Endodermal cell (in vitro differentiated cells): ENCODE results near the gene SLC25A12. TPM values are rescaled to one million over a fixed set of nuclear protein-coding genes. Genes with fewer than 3 reads are reported as not detected.

Experiments
- DNase-seq: peaks from one replicate; pipeline ENCODE4 v3.0.0-alpha.2; 2017
- H3K27ac ChIP-seq: 2 replicates; pipeline ENCODE4 v1.5.1; 2013; ENCODE audit warnings: mild to moderate bottlenecking, low read depth, low read length, moderate library complexity
- H3K27me3 ChIP-seq: 2 replicates; pipeline ENCODE4 v1.6.1; 2013; ENCODE audit warnings: mild to moderate bottlenecking, low read length, moderate library complexity; ENCODE audit not compliant: insufficient read depth, control insufficient read depth, poor library complexity, severe bottlenecking
- H3K36me3 ChIP-seq: 2 replicates; pipeline ENCODE4 v1.7.0; 2013; ENCODE audit warnings: mild to moderate bottlenecking, low read length, moderate library complexity; ENCODE audit not compliant: control insufficient read depth, insufficient read depth
- H3K4me1 ChIP-seq: one replicate; pipeline ENCODE4 v1.7.0; 2013; ENCODE audit warnings: low read length; ENCODE audit not compliant: control insufficient read depth, insufficient read depth
- H3K4me3 ChIP-seq: 2 replicates; pipeline ENCODE4 v1.5.1; 2013; ENCODE audit warnings: mild to moderate bottlenecking, low read length, moderate library complexity
- H3K9ac ChIP-seq: 2 replicates; pipeline ENCODE4 v1.6.1; 2013; ENCODE audit warnings: mild to moderate bottlenecking, low read length, moderate library complexity; ENCODE audit not compliant: poor library complexity, severe bottlenecking; ENCODE audit errors: extremely low read depth
- H3K9me3 ChIP-seq: 2 replicates; pipeline ENCODE4 v1.6.1; 2013; ENCODE audit warnings: mild to moderate bottlenecking, low read length, moderate library complexity; ENCODE audit not compliant: control insufficient read depth
- H3K27ac Mint-ChIP-seq: 2 replicates; pipeline ENCODE4 v1.8.0; 2020; ENCODE audit warnings: mixed read lengths
- H3K27me3 Mint-ChIP-seq: 2 replicates; pipeline ENCODE4 v1.8.0; 2021; ENCODE audit warnings: mild to moderate bottlenecking, mixed read lengths; ENCODE audit not compliant: insufficient read depth
- H3K36me3 Mint-ChIP-seq: 2 replicates; pipeline ENCODE4 v1.8.0; 2020; ENCODE audit warnings: low read depth, mixed read lengths
- H3K4me1 Mint-ChIP-seq: 2 replicates; pipeline ENCODE4 v1.8.0; 2020; ENCODE audit warnings: mixed read lengths
- H3K4me3 Mint-ChIP-seq: 2 replicates; pipeline ENCODE4 v1.8.0; 2020; ENCODE audit warnings: mild to moderate bottlenecking, moderate library complexity, mixed read lengths
- H3K9me3 Mint-ChIP-seq: 2 replicates; pipeline ENCODE4 v1.8.0; 2020; ENCODE audit warnings: mild to moderate bottlenecking, mixed read lengths
- WGBS, 2 experiments: methylation state at CpG; one replicate each; pipeline versions ENCODE4 v1.1.5 to v1.1.7; 2013; ENCODE audit warnings: missing lambda C conversion rate in 2 of 2, mixed read lengths in 1 of 2; ENCODE audit not compliant: insufficient coverage in 1 of 2, insufficient read length in 1 of 2; 5-methylcytosine and 5-hydroxymethylcytosine counted together
- total RNA-seq, 2 donors: library from RNA; stranded (reverse); fragmentation: NEBNext Ultra II Directional in 1 of 2; extraction: Animal tissue kit (Norgen Biotek cat#: 25700) in 1 of 2; gene quantifications; 2 replicates in 1 of 2; 3 replicates in 1 of 2; pipeline ENCODE4 v1.2.1, GENCODE V29; 2021
- TF ChIP-seq, protein P1 (sequence below): fragments of 200-600 bp; sonication (generic); conservative IDR thresholded peaks from 2 replicates; pipeline ENCODE4 v1.5.0; 2021; ENCODE audit warnings: antibody characterized with exemption, mild to moderate bottlenecking

The SLC25A12 gene
- total RNA-seq, 2 donors from 2014 or later, result 0.55 to 3.1 TPM

GRCh38 chr2:171919453-171919852 lies 25.4 kb upstream of the SLC25A12 start:
- Histone ChIP-seq H3K27me3 (no peaks in the 10 kb centered on the region), H3K4me1 (no peaks in the 10 kb centered on the region), H3K9me3 (no peaks in the 10 kb centered on the region), H3K4me3 (no peak overlapping the region), H3K9ac (no peak overlapping the region), H3K36me3 (no peaks in the 10 kb centered on the region), H3K27ac (no peak overlapping the region)
- TF ChIP-seq, protein P1, sequence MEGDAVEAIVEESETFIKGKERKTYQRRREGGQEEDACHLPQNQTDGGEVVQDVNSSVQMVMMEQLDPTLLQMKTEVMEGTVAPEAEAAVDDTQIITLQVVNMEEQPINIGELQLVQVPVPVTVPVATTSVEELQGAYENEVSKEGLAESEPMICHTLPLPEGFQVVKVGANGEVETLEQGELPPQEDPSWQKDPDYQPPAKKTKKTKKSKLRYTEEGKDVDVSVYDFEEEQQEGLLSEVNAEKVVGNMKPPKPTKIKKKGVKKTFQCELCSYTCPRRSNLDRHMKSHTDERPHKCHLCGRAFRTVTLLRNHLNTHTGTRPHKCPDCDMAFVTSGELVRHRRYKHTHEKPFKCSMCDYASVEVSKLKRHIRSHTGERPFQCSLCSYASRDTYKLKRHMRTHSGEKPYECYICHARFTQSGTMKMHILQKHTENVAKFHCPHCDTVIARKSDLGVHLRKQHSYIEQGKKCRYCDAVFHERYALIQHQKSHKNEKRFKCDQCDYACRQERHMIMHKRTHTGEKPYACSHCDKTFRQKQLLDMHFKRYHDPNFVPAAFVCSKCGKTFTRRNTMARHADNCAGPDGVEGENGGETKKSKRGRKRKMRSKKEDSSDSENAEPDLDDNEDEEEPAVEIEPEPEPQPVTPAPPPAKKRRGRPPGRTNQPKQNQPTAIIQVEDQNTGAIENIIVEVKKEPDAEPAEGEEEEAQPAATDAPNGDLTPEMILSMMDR, result no peak
- no peaks in the 10 kb centered on the region for H3K27me3 Mint-ChIP-seq
- H3K4me1 Mint-ChIP-seq, result peaks cover 6% of the 10 kb centered on the region
- no peak overlapping the region for H3K27ac Mint-ChIP-seq
- H3K36me3 Mint-ChIP-seq, result no peaks in the 10 kb centered on the region
- no peak overlapping the region for H3K4me3 Mint-ChIP-seq
- H3K9me3 Mint-ChIP-seq, result no peaks in the 10 kb centered on the region
- DNase-seq, result no peak
- WGBS, 2 experiments, result 82 to 89% methylated on average over 2 of the region's 2 CpGs

- TF ChIP-seq, protein P1, result peak; percentile 28
- H3K4me1 ChIP-seq, result no peaks in the 10 kb centered on the region
- no peak overlapping the region for H3K4me3 ChIP-seq
- Mint-ChIP-seq H3K4me3 (no peak overlapping the region), H3K36me3 (no peaks in the 10 kb centered on the region), H3K27me3 (peaks cover 3% of the 10 kb centered on the region), H3K9me3 (peaks cover 5% of the 10 kb centered on the region), H3K27ac (no peak overlapping the region), H3K4me1 (no peaks in the 10 kb centered on the region)
- no peaks in the 10 kb centered on the region for H3K9me3 ChIP-seq
- no peak for DNase-seq
- 92 to 100% methylated on average over 1 to 3 of the region's 3 CpGs for WGBS, 2 experiments
- no peak overlapping the region for H3K9ac ChIP-seq
- no peak overlapping the region for H3K27ac ChIP-seq
- no peaks in the 10 kb centered on the region for H3K36me3 ChIP-seq
- no peaks in the 10 kb centered on the region for H3K27me3 ChIP-seq
These were observed 19.5 kb upstream of the SLC25A12 start for GRCh38 chr2:171913517-171913916.

DNA sequence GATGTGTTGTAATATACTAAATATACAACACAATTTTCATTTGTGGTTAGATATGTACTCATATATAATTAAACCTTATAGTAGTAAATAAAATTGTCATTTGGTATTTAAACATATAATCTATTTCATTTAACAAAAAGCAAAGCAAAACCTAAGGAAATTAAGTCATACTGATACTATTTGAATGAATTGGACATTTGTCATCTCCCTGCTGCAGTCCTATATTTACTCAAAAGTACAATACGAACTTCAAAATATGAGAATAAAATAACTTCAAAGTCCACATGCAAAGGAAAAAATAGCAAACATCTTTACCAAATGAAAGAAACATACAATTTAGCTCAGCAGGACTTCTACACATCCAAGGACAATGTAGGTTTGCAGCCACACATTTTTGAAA lies 16.4 kb upstream of the SLC25A12 start:
- no peak overlapping the region for H3K27ac Mint-ChIP-seq
- Histone ChIP-seq H3K9me3 (no peaks in the 10 kb centered on the region), H3K27me3 (no peaks in the 10 kb centered on the region), H3K36me3 (no peaks in the 10 kb centered on the region), H3K27ac (no peak overlapping the region), H3K4me3 (no peak overlapping the region), H3K4me1 (no peaks in the 10 kb centered on the region), H3K9ac (no peak overlapping the region)
- no peak overlapping the region for H3K4me3 Mint-ChIP-seq
- H3K36me3 Mint-ChIP-seq, result no peaks in the 10 kb centered on the region
- TF ChIP-seq, protein P1, result no peak
- no peaks in the 10 kb centered on the region for H3K4me1 Mint-ChIP-seq
- WGBS, 2 experiments, result 86 to 92% methylated on average over 1 of the region's 1 CpG
- H3K27me3 Mint-ChIP-seq, result peaks cover 3% of the 10 kb centered on the region
- H3K9me3 Mint-ChIP-seq, result peaks cover 5% of the 10 kb centered on the region
- DNase-seq, result no peak
